NCI-H146 treated with DMSO at 0.1 percent for 48 hours (cell line): Measurements from ENCODE around the gene CDK5RAP1.
A peak's percentile ranks its signal among the peaks of the same experiment; 100 is the strongest.

ENCODE experiments used
- DNase-seq: peaks from one replicate; lab custom pipeline; 2025; ENCODE audit not compliant: unreplicated experiment; lab: John Stamatoyannopoulos, UW

CDK5RAP1 gene

GRCh38 chr20:33336375-33336774 lies 64.9 kb downstream of the CDK5RAP1 start:
- no peak for DNase-seq

DNA sequence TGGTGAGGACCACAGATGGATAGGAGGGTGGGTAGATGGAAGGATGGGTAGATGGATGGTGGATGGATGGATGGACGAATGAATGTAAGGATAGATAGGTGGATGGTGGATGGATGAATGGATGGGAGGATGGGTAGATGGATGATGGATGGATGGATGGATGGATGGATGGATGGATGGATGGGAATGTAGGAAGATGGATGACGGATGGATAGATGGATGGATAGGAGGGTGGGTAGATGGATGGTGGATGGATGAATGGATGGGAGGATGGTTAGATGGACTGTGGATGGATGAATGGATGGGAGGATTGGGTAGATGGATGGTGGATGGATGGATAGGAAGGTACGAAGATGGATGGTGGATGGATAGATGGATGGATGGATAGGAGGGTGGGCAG lies 67.2 kb downstream of the CDK5RAP1 start:
- DNase-seq, result no peak

GRCh38 chr20:33333616-33334015 lies 67.7 kb downstream of the CDK5RAP1 start:
- DNase-seq, result no peak

GRCh38 chr20:33332905-33333456 lies 68.3 kb downstream of the CDK5RAP1 start:
- peak; percentile 46 for DNase-seq

GRCh38 chr20:33328157-33329137 lies 72.9 kb downstream of the CDK5RAP1 start:
- no peak for DNase-seq

GRCh38 chr20:33325350-33325749 lies 76.0 kb downstream of the CDK5RAP1 start:
- DNase-seq, result no peak

DNA sequence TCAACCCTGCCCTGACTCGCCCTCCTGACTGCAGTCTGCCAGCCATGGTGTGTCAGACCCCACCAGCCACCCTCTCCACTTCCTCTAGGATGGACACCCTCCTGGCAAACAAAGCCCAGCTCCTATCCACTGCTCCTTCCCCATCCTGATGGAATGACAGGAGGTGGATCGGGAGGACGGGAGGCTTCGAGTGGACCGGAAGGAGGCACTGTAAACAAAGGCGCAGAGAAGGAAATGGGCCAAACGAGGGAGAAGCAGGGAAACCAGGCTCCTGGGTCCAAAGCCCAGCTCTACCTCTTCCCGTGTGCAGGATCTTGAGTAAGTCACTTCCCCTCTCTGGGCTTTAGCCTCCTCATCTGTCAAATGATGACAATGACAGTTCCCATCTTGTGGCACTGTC lies 78.1 kb downstream of the CDK5RAP1 start:
- no peak for DNase-seq

DNA sequence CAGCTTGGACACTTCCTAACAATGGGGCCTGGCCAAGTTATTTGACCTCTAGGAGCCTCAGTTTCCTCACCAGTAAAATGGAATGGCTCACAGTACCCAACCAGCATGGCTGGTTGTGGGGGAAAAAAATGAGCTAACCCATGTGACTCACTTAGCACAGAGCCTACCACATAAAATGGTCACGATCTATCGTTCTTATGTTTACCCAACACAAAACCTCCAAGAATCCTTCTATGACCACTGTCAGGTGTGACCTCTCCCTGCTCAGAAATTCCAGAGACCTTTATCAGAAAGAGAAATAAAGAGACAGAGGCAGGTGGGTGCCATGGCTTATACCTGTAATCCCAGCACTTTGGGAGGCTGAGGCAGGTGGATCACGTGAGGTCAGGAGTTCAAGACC lies 78.9 kb downstream of the CDK5RAP1 start:
- DNase-seq, result no peak

DNA sequence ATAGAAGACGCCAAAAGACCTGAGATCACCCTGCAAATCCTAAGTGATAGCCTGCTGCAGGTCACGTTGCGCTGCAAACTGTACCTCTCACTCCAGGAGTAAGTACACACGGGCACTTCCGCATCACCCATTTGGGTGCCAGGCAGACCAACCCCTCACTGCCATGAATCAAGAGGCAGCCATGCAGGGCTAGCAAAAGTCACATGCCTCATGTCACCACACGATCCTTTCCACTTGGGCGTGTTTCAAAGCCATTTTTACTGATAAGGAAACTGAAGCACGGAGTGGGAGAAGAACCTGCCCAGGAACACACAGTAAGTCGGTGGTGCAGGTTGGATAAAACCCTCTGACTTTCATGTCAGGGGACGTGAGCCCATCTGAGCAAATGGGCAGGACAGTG lies 81.3 kb downstream of the CDK5RAP1 start:
- DNase-seq, result no peak

GRCh38 chr20:33318096-33318429 lies 83.3 kb downstream of the CDK5RAP1 start:
- DNase-seq, result no peak

- no peak for DNase-seq
Measured at GRCh38 chr20:33317424-33318095, 83.8 kb downstream of the CDK5RAP1 start.

GRCh38 chr20:33316958-33317357 lies 84.4 kb downstream of the CDK5RAP1 start:
- DNase-seq, result no peak

DNA sequence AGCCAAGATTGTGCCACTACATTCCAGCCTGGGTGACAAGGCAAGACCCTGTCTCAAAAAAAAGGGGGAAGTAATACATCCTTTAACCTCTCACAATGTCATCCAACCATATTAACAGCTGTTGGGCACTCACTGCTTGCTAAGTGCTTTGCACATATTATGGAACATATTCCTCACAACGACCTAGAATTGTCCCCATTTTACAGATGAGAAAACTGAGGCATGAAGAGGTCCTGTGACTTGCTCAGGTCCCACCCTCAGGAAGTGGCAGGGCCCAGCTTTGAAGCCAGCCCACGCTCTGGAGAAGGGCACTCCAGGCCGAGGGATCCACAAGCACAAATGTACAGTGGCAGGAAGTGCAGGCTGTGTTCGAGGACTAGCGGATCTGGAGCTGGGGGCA lies 85.0 kb downstream of the CDK5RAP1 start:
- no peak for DNase-seq

- no peak for DNase-seq
Measured at GRCh38 chr20:33313686-33314314, 87.5 kb downstream of the CDK5RAP1 start.

GRCh38 chr20:33312583-33312982 lies 88.7 kb downstream of the CDK5RAP1 start:
- DNase-seq, result no peak

- DNase-seq, result no peak
Measured at GRCh38 chr20:33311996-33312395, 89.3 kb downstream of the CDK5RAP1 start.

DNA sequence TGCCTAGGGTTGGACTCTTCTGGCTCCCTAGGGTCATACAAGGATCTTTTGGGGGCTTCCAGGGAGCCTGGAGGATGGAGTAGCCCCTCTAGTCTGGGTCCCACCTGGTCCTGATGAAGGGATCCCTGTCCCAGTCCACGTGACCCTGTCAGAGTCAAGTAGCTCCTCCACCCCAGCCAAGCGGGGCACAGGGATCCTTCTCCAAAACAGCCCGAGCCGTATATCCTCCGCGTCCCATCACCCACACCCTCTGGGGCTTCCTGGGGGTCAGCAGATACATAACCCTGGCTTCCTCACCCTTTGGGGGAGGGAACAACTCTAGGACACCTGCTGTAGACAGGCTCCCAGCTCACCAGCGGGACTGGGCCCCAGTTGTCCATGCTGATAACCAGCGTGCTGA lies 90.3 kb downstream of the CDK5RAP1 start:
- no peak for DNase-seq

DNA sequence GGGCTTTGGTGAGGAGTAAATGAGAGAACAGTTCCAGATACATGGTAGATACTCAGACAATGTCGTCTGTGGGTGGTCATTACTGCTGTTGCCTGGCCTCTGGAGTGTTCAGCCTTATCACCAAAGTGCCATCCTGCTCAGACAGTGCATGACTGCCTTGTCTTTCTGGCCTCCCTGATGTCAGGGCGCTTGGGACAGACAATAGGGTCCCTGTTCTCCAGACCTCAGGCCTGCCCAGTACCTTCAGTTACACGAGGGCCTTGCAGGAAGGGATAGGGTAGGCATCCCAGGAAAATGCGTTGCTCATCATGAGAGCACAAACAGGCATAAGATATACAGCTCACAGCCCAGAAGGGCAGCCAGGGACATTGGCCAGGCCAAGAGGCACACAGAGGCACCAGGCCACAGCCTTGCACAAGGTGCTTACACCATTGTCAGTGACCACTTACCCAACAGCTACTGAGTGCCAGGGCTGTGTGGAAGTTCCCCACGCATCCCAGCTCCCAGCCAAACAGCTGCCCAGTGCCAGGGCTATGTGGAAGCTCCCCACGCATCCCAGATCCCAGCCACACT lies 90.9 kb downstream of the CDK5RAP1 start:
- DNase-seq, result no peak

GRCh38 chr20:33309631-33310030 lies 91.7 kb downstream of the CDK5RAP1 start:
- DNase-seq, result no peak
